ENCODE measurements around the gene ANKRA2. TPM values are rescaled to one million over a fixed set of nuclear protein-coding genes. Genes with fewer than 3 reads are reported as not detected.

ANKRA2 gene
- total RNA-seq, 3 donors from 2014 or later (not counting 1 experiment from before 2014, with no cell fraction given) = 37.4 to 44.4 (median 41.9) TPM

- WGBS (ENCODE audit: insufficient coverage) = 81% methylated on average over 2 of the region's 3 CpGs
- H3K4me1 Mint-ChIP-seq = peaks cover 38 to 40% of the 10 kb centered on the region in 2 donors
- Histone ChIP-seq H3K9me3 (ENCODE audit: control insufficient read depth, insufficient read depth, low read length) (no peaks in the 10 kb centered on the region), H3K36me3 (ENCODE audit: control insufficient read depth, insufficient read depth, low read length) (peaks cover 23% of the 10 kb centered on the region), H3K27me3 (ENCODE audit: control insufficient read depth, insufficient read depth, low read length) (no peaks in the 10 kb centered on the region), H3K4me3 (ENCODE audit: low read length) (no peak overlapping the region), H3K27ac (ENCODE audit: low read length) (no peak overlapping the region), H3K4me1 (ENCODE audit: control insufficient read depth, insufficient read depth, low read length) (peaks cover 15% of the 10 kb centered on the region)
- peak overlapping the region; percentile 99 for H3K4me3 Mint-ChIP-seq
- no peak for TF ChIP-seq CTCF (IDR thresholded peaks at IDR 0.05)
- no peaks in the 10 kb centered on the region for H3K9me3 Mint-ChIP-seq
- intact Hi-C loops (cut with micrococcal nuclease) = loop anchor here (2.0 to 10.0 kb wide), 3 partner anchors 65 to 1951 kb away; partner anchors contain the start of genes BTF3, CERT1, GFM2 and NSA2
- H3K27me3 Mint-ChIP-seq (ENCODE audit: low read depth in 2 of 2) = no peaks in the 10 kb centered on the region
- ATAC-seq (no peak), DNase-seq (peak in 1 of 2 donors; percentile 11)
- H3K27ac Mint-ChIP-seq = peak overlapping the region; percentile 95 to 100
- H3K36me3 Mint-ChIP-seq = no peaks in the 10 kb centered on the region
Measured at GRCh38 chr5:73564018-73564417, 1.4 kb downstream of the ANKRA2 start.

GRCh38 chr5:73558950-73559349 is 6.5 kb downstream of the ANKRA2 start:
- peaks cover 59% of the 10 kb centered on the region for H3K36me3 ChIP-seq (ENCODE audit: control insufficient read depth, insufficient read depth, low read length)
- no peak for ATAC-seq
- 100% methylated on average over 1 of the region's 1 CpG for WGBS (ENCODE audit: insufficient coverage)
- Mint-ChIP-seq H3K27ac (no peak overlapping the region), H3K4me1 (peaks cover 17% of the 10 kb centered on the region in 2 donors), H3K4me3 (no peak overlapping the region), H3K36me3 (peaks cover 10% of the 10 kb centered on the region), H3K27me3 (ENCODE audit: low read depth in 2 of 2) (no peaks in the 10 kb centered on the region), H3K9me3 (no peaks in the 10 kb centered on the region)
- peaks cover 2% of the 10 kb centered on the region for H3K4me1 ChIP-seq (ENCODE audit: control insufficient read depth, insufficient read depth, low read length)
- TF ChIP-seq CTCF (IDR thresholded peaks at IDR 0.05) = no peak
- H3K4me3 ChIP-seq (ENCODE audit: low read length) = no peak overlapping the region
- no peaks in the 10 kb centered on the region for H3K9me3 ChIP-seq (ENCODE audit: control insufficient read depth, insufficient read depth, low read length)
- H3K27me3 ChIP-seq (ENCODE audit: control insufficient read depth, insufficient read depth, low read length) = no peaks in the 10 kb centered on the region
- no peak overlapping the region for H3K27ac ChIP-seq (ENCODE audit: low read length)
- intact Hi-C loops (cut with micrococcal nuclease) = no loop called here
- DNase-seq = no peak

GRCh38 chr5:73552642-73553041 is 12.8 kb downstream of the ANKRA2 start:
- Mint-ChIP-seq H3K36me3 (peaks cover 10% of the 10 kb centered on the region), H3K9me3 (no peaks in the 10 kb centered on the region), H3K27ac (no peak overlapping the region), H3K4me1 (no peaks in the 10 kb centered on the region), H3K27me3 (ENCODE audit: low read depth in 2 of 2) (no peaks in the 10 kb centered on the region), H3K4me3 (no peak overlapping the region)
- H3K4me1 ChIP-seq (ENCODE audit: control insufficient read depth, insufficient read depth, low read length) = no peaks in the 10 kb centered on the region
- no peaks in the 10 kb centered on the region for H3K9me3 ChIP-seq (ENCODE audit: control insufficient read depth, insufficient read depth, low read length)
- ATAC-seq (no peak), DNase-seq (no peak)
- intact Hi-C loops (cut with micrococcal nuclease) = no loop called here
- TF ChIP-seq CTCF (IDR thresholded peaks at IDR 0.05) = no peak
- H3K27ac ChIP-seq (ENCODE audit: low read length) = no peak overlapping the region
- H3K4me3 ChIP-seq (ENCODE audit: low read length) = no peak overlapping the region
- H3K36me3 ChIP-seq (ENCODE audit: control insufficient read depth, insufficient read depth, low read length) = peaks cover 45% of the 10 kb centered on the region
- no peaks in the 10 kb centered on the region for H3K27me3 ChIP-seq (ENCODE audit: control insufficient read depth, insufficient read depth, low read length)

- H3K4me1 Mint-ChIP-seq = no peaks in the 10 kb centered on the region
- Histone ChIP-seq H3K4me3 (ENCODE audit: low read length) (no peak overlapping the region), H3K36me3 (ENCODE audit: control insufficient read depth, insufficient read depth, low read length) (peaks cover 25% of the 10 kb centered on the region), H3K27ac (ENCODE audit: low read length) (no peak overlapping the region), H3K27me3 (ENCODE audit: control insufficient read depth, insufficient read depth, low read length) (no peaks in the 10 kb centered on the region), H3K9me3 (ENCODE audit: control insufficient read depth, insufficient read depth, low read length) (no peaks in the 10 kb centered on the region), H3K4me1 (ENCODE audit: control insufficient read depth, insufficient read depth, low read length) (no peaks in the 10 kb centered on the region)
- 100% methylated on average over 1 of the region's 1 CpG for WGBS (ENCODE audit: insufficient coverage)
- no peak overlapping the region for H3K27ac Mint-ChIP-seq
- intact Hi-C loops (cut with micrococcal nuclease) = no loop called here
- no peak for TF ChIP-seq CTCF (IDR thresholded peaks at IDR 0.05)
- peaks cover 5% of the 10 kb centered on the region for H3K36me3 Mint-ChIP-seq
- no peak overlapping the region for H3K4me3 Mint-ChIP-seq
- ATAC-seq = no peak
- no peaks in the 10 kb centered on the region for H3K9me3 Mint-ChIP-seq
- no peak for DNase-seq
- H3K27me3 Mint-ChIP-seq (ENCODE audit: low read depth in 2 of 2) = peaks cover 3 to 7% of the 10 kb centered on the region in 2 donors
Measured at GRCh38 chr5:73550016-73550415, 15.4 kb downstream of the ANKRA2 start.
